GM21390 (cell line): ENCODE measurements around the gene P4HA2.

ENCODE experiments used
- ATAC-seq: cut with Tn5 transposase; IDR thresholded peaks from one replicate; pipeline ENCODE4 v1.9.1; 2021; ENCODE audit not compliant: unreplicated experiment

Gene P4HA2

GRCh38 chr5:132253008-132253441 lies 25.4 kb upstream of the P4HA2 start:
- ATAC-seq = no peak

- no peak for ATAC-seq
Measured at GRCh38 chr5:132251220-132251725, 23.6 kb upstream of the P4HA2 start.

- no peak for ATAC-seq
Measured at GRCh38 chr5:132250547-132250946, 22.9 kb upstream of the P4HA2 start.

- ATAC-seq = no peak
Measured at GRCh38 chr5:132246806-132247205, 19.2 kb upstream of the P4HA2 start.

GRCh38 chr5:132245593-132245992 lies 17.9 kb upstream of the P4HA2 start:
- ATAC-seq = no peak

- ATAC-seq = no peak
Measured at GRCh38 chr5:132243366-132243977, 15.8 kb upstream of the P4HA2 start.

- no peak for ATAC-seq
Measured at GRCh38 chr5:132239776-132240175, 12.1 kb upstream of the P4HA2 start.

- no peak for ATAC-seq
Measured at GRCh38 chr5:132238901-132239500, 11.3 kb upstream of the P4HA2 start.

- ATAC-seq = peak; percentile 78
Measured at GRCh38 chr5:132238169-132238744, 10.6 kb upstream of the P4HA2 start.

GRCh38 chr5:132237670-132238069 lies 10.0 kb upstream of the P4HA2 start:
- no peak for ATAC-seq

GRCh38 chr5:132237141-132237540 lies 9.5 kb upstream of the P4HA2 start:
- no peak for ATAC-seq

GRCh38 chr5:132235340-132235739 lies 7.7 kb upstream of the P4HA2 start:
- ATAC-seq = no peak

GRCh38 chr5:132234684-132235062 lies 7.0 kb upstream of the P4HA2 start:
- ATAC-seq = no peak

GRCh38 chr5:132233811-132234683 lies 6.4 kb upstream of the P4HA2 start:
- no peak for ATAC-seq

- no peak for ATAC-seq
Measured at GRCh38 chr5:132233081-132233480, 5.4 kb upstream of the P4HA2 start.

GRCh38 chr5:132232465-132232864 lies 4.8 kb upstream of the P4HA2 start:
- ATAC-seq = no peak

- ATAC-seq = no peak
Measured at GRCh38 chr5:132230871-132231270, 3.2 kb upstream of the P4HA2 start.

GRCh38 chr5:132229236-132229635 lies 1.6 kb upstream of the P4HA2 start:
- ATAC-seq = no peak

- ATAC-seq = no peak
Measured at GRCh38 chr5:132228241-132229035, 785 bp upstream of the P4HA2 start.

- ATAC-seq = no peak
Measured at GRCh38 chr5:132227235-132227484, 493 bp downstream of the P4HA2 start.
